Neural cell (in vitro differentiated cells): Measurements from ENCODE around the gene AQP5.

Experiments used
- EZH2 ChIP-seq: fragments of 200-600, 300-800 bp; shearing (Covaris generic), sonication (generic); IDR thresholded peaks from 2 replicates; pipeline ENCODE4 v1.6.1; 2014; ENCODE audit warnings: antibody characterized with exemption, low read length, borderline replicate concordance, mild to moderate bottlenecking; ENCODE audit not compliant: insufficient read depth, poor library complexity, severe bottlenecking
- TF ChIP-seq, protein P1 (sequence below): fragments of 450-650 bp; IDR thresholded peaks from 2 replicates; pipeline ENCODE4 v1.5.1; 2014; ENCODE audit warnings: antibody characterized with exemption, mild to moderate bottlenecking, moderate library complexity; ENCODE audit not compliant: poor library complexity, severe bottlenecking

- TF ChIP-seq EZH2 = no peak
- TF ChIP-seq, protein P1, sequence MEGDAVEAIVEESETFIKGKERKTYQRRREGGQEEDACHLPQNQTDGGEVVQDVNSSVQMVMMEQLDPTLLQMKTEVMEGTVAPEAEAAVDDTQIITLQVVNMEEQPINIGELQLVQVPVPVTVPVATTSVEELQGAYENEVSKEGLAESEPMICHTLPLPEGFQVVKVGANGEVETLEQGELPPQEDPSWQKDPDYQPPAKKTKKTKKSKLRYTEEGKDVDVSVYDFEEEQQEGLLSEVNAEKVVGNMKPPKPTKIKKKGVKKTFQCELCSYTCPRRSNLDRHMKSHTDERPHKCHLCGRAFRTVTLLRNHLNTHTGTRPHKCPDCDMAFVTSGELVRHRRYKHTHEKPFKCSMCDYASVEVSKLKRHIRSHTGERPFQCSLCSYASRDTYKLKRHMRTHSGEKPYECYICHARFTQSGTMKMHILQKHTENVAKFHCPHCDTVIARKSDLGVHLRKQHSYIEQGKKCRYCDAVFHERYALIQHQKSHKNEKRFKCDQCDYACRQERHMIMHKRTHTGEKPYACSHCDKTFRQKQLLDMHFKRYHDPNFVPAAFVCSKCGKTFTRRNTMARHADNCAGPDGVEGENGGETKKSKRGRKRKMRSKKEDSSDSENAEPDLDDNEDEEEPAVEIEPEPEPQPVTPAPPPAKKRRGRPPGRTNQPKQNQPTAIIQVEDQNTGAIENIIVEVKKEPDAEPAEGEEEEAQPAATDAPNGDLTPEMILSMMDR = no peak
Observed at GRCh38 chr12:49983892-49984291, 22.2 kb downstream of the AQP5 start.
